Measurements from ENCODE around the gene FOXP2.

DNA sequence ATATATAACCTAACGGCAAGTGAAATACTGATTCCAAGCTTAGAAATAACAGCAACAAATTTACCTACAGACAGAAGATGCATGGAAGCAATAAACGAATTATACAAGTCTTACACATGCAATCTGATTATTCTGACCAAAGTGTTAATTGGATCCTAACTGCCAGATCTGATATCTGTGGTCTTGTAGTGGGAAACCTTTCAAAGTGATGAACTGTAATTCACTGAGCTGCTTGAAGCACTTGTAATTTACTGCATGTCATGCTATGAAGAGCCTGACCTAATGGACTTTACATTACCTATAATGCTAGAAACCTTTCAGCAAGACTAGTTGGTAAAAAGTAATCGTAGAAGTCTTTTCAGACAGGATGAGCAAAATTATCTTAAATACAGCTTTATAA is 205.6 kb downstream of the FOXP2 start:
- no peak for TF ChIP-seq CTCF (IDR thresholded peaks at IDR 0.05; ENCODE audit: low read depth, low read length)
- TF ChIP-seq EZH2phosphoT487 (IDR thresholded peaks at IDR 0.05; ENCODE audit: low read depth) = no peak
